OCI-LY3 (cell line): ENCODE results near the gene SOX18.

Experiments used
- H2AFZ ChIP-seq: fragments of 200-600, 300-600 bp; shearing (Covaris generic); 2 replicates; pipeline ENCODE4 v1.6.0; 2014; ENCODE audit warnings: antibody characterized with exemption, low read depth, low read length
- H3K27ac ChIP-seq: fragments of 200-600, 300-600 bp; sonication (generic); 2 replicates; pipeline ENCODE4 v1.5.1; 2014; ENCODE audit warnings: mild to moderate bottlenecking, low read length, moderate library complexity, mixed read lengths
- H3K27me3 ChIP-seq: fragments of 200-600, 300-600 bp; sonication (generic); 2 replicates; pipeline ENCODE4 v1.6.1; 2014; ENCODE audit warnings: low read depth, low read length, mixed read lengths
- H3K36me3 ChIP-seq: fragments of 200-600, 300-600 bp; sonication (generic); replicated peaks from 2 replicates; pipeline ENCODE3; 2014; ENCODE audit warnings: low read depth, low read length, mixed read lengths
- H3K4me1 ChIP-seq: fragments of 300-600, 200-600 bp; sonication (generic); 2 replicates; pipeline ENCODE4 v1.6.1; 2014; ENCODE audit warnings: low read length, mixed read lengths
- H3K4me2 ChIP-seq: fragments of 200-600, 300-600 bp; sonication (generic); 2 replicates; pipeline ENCODE4 v1.6.1; 2014; ENCODE audit warnings: low read length, mixed read lengths
- H3K4me3 ChIP-seq: fragments of 300-600, 200-600 bp; sonication (generic); 2 replicates; pipeline ENCODE4 v1.5.1; 2014; ENCODE audit warnings: antibody characterized with exemption, mild to moderate bottlenecking, low read length, moderate library complexity
- H3K79me2 ChIP-seq: fragments of 300-600, 200-600 bp; shearing (Covaris generic); 2 replicates; pipeline ENCODE4 v1.6.1; 2014; ENCODE audit warnings: mild to moderate bottlenecking, low read length, mixed read lengths
- H3K9ac ChIP-seq: fragments of 300-600, 200-600 bp; shearing (Covaris generic); 2 replicates; pipeline ENCODE4 v1.6.0; 2014; ENCODE audit warnings: mild to moderate bottlenecking, low read length, moderate library complexity
- H3K9me3 ChIP-seq: fragments of 200-600, 300-600 bp; shearing (Covaris generic); 2 replicates; pipeline ENCODE4 v1.6.1; 2014; ENCODE audit warnings: low read length, mixed read lengths; ENCODE audit not compliant: insufficient read depth
- H4K20me1 ChIP-seq: fragments of 200-600, 300-600 bp; sonication (generic); 2 replicates; pipeline ENCODE4 v1.6.1; 2016; ENCODE audit warnings: low read length, mixed read lengths; ENCODE audit not compliant: insufficient read depth
- CTCF ChIP-seq: fragments of 200-600, 300-600 bp; sonication (generic); IDR thresholded peaks from 2 replicates; pipeline ENCODE4 v1.5.1; 2014; ENCODE audit warnings: antibody characterized with exemption, low read length, low read depth
- EZH2phosphoT487 ChIP-seq: fragments of 200-600 bp; shearing (Covaris generic); IDR thresholded peaks from 2 replicates; pipeline ENCODE4 v1.6.1; 2018; ENCODE audit warnings: antibody characterized with exemption, mixed run types, low read depth

The SOX18 gene

GRCh38 chr20:64084685-64085152 is 35.3 kb upstream of the SOX18 start:
- Histone ChIP-seq H3K9ac (no peak overlapping the region), H3K4me2 (no peak overlapping the region), H3K27me3 (peaks cover 24% of the 10 kb centered on the region), H3K36me3 (no peaks in the 10 kb centered on the region), H4K20me1 (no peaks in the 10 kb centered on the region), H3K4me3 (no peak overlapping the region), H2AFZ (no peak overlapping the region), H3K79me2 (no peaks in the 10 kb centered on the region), H3K4me1 (peaks cover 9% of the 10 kb centered on the region), H3K9me3 (no peaks in the 10 kb centered on the region), H3K27ac (no peak overlapping the region)
- TF ChIP-seq CTCF, result no peak
- no peak for TF ChIP-seq EZH2phosphoT487

GRCh38 chr20:64083804-64084684 is 34.6 kb upstream of the SOX18 start, which contains the start of gene LKAAEAR1:
LKAAEAR1 (minus strand) TSS chr20:64084398; CDS start chr20:64084219, 179 bp downstream.
- Histone ChIP-seq H2AFZ (no peak within 1 kb of the TSS; the same call in 1 of the 2 replicates), H3K36me3 (no peaks in the 10 kb centered on the region), H4K20me1 (no peaks in the 10 kb centered on the region), H3K9me3 (no peaks in the 10 kb centered on the region), H3K27ac (no peak within 1 kb of the TSS), H3K79me2 (peaks cover 3% of the 10 kb centered on the region), H3K27me3 (peaks cover 24% of the 10 kb centered on the region), H3K9ac (peak within 1 kb of the TSS; percentile 31; the same call in 1 of the 2 replicates), H3K4me2 (peak within 1 kb of the TSS; percentile 90), H3K4me3 (peak within 1 kb of the TSS; percentile 77), H3K4me1 (peaks cover 9% of the 10 kb centered on the region)
- no peak for TF ChIP-seq CTCF
- no peak for TF ChIP-seq EZH2phosphoT487

GRCh38 chr20:64083378-64083803 is 34.0 kb upstream of the SOX18 start:
- H4K20me1 ChIP-seq, result no peaks in the 10 kb centered on the region
- H3K36me3 ChIP-seq, result no peaks in the 10 kb centered on the region
- peaks cover 11% of the 10 kb centered on the region for H3K4me1 ChIP-seq
- no peaks in the 10 kb centered on the region for H3K9me3 ChIP-seq
- H3K4me3 ChIP-seq, result peak overlapping the region; percentile 77
- no peak for TF ChIP-seq EZH2phosphoT487
- TF ChIP-seq CTCF, result peak; percentile 57
- H3K9ac ChIP-seq, result peak overlapping the region; percentile 31; the same call in 1 of the 2 replicates
- peak overlapping the region; percentile 90 for H3K4me2 ChIP-seq
- peaks cover 9% of the 10 kb centered on the region for H3K79me2 ChIP-seq
- H3K27me3 ChIP-seq, result peaks cover 24% of the 10 kb centered on the region
- no peak overlapping the region; the same call in 1 of the 2 replicates for H2AFZ ChIP-seq
- H3K27ac ChIP-seq, result no peak overlapping the region

GRCh38 chr20:64082820-64083377 is 33.5 kb upstream of the SOX18 start:
- Histone ChIP-seq H3K4me1 (peaks cover 16% of the 10 kb centered on the region), H3K36me3 (no peaks in the 10 kb centered on the region), H3K4me3 (peak overlapping the region; percentile 77), H3K27ac (no peak overlapping the region), H2AFZ (no peak overlapping the region; the same call in 1 of the 2 replicates), H3K79me2 (peaks cover 14% of the 10 kb centered on the region), H3K9me3 (no peaks in the 10 kb centered on the region), H4K20me1 (no peaks in the 10 kb centered on the region), H3K4me2 (peak overlapping the region; percentile 90), H3K9ac (peak overlapping the region; percentile 31; the same call in 1 of the 2 replicates), H3K27me3 (peaks cover 24% of the 10 kb centered on the region)
- TF ChIP-seq CTCF (no peak), EZH2phosphoT487 (no peak)
